B cell (primary cell): ENCODE results near the gene LMNB1.

Experiments
- EZH2 ChIP-seq: IDR thresholded peaks from 2 replicates; pipeline ENCODE4 v1.6.1; 2012; ENCODE audit warnings: borderline replicate concordance, low read depth, mild to moderate bottlenecking, moderate library complexity, low read length; ENCODE audit not compliant: insufficient read depth, poor library complexity, severe bottlenecking
- TF ChIP-seq, protein P1 (sequence below): fragments of 200-600 bp; IDR thresholded peaks from one replicate; pipeline ENCODE4 v1.8.0; 2022; ENCODE audit warnings: antibody characterized with exemption, mild to moderate bottlenecking

GRCh38 chr5:126816649-126817048 is 39.7 kb downstream of the LMNB1 start:
- TF ChIP-seq, protein P1, sequence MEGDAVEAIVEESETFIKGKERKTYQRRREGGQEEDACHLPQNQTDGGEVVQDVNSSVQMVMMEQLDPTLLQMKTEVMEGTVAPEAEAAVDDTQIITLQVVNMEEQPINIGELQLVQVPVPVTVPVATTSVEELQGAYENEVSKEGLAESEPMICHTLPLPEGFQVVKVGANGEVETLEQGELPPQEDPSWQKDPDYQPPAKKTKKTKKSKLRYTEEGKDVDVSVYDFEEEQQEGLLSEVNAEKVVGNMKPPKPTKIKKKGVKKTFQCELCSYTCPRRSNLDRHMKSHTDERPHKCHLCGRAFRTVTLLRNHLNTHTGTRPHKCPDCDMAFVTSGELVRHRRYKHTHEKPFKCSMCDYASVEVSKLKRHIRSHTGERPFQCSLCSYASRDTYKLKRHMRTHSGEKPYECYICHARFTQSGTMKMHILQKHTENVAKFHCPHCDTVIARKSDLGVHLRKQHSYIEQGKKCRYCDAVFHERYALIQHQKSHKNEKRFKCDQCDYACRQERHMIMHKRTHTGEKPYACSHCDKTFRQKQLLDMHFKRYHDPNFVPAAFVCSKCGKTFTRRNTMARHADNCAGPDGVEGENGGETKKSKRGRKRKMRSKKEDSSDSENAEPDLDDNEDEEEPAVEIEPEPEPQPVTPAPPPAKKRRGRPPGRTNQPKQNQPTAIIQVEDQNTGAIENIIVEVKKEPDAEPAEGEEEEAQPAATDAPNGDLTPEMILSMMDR, result no peak
- no peak for TF ChIP-seq EZH2
